ENCODE data around the gene FBXL19.

The FBXL19 gene

DNA sequence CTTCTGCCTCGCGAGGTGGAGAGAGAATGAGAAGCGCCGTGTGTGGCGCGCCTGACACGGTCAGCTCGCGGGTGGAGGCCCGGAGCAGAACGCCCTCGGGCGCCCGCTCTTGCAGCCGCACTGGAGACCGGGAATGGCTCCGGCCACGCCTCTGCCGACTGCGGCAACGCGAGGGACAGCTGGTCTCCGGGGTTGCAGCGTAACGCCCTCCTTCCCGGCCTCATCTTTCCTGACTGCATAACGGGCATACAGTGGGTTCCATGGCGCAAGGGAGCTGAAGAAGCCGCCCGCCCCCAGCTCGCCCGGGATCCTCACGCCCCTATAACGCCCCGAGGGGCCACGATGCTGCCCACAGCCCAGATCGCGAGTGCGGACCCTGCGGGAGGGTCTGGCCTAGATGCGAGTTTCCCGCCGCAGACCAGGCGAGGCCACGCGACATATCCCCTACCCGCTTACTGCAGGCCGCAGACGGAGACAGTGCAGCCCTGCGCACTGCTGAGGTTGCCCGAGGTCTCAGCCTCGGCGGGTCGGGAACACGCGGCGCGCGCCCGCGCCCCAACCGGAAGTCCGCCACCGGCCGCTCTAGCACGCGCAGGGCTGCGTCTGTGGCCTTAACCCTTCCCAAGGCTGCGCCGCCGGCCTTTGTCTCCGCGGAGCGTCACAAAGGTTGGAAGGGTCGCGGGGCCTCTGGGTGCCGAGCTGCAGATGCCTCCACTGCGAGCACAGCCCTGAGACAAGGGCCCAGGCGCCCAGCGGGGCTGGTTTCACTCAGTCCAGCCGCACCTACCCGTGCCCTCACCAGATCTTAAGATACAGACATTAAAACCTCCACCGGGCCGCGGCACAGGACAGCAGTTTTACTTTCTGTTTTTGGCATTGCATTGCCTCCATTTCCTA is 48.3 kb upstream of the FBXL19 start (continued):
- TF ChIP-seq YY2 (tag by site-specific recombination; IDR thresholded peaks at IDR 0.05): peak; percentile 68
- no peak for TF ChIP-seq ZNF174 (tag by site-specific recombination; IDR thresholded peaks at IDR 0.05)
- TF ChIP-seq ZNF843 (tag by site-specific recombination; IDR thresholded peaks at IDR 0.05): peak; percentile 88
- TF ChIP-seq ZSCAN16 (tag by site-specific recombination; IDR thresholded peaks at IDR 0.05): no peak
- peak; percentile 51; the same call in 1 of the 2 replicates for TF ChIP-seq ZNF768 (tag by site-specific recombination; IDR thresholded peaks at IDR 0.05)
- no peak for TF ChIP-seq ZNF175 (tag by site-specific recombination; IDR thresholded peaks at IDR 0.05)
- no peak for TF ChIP-seq ZNF214 (tag by site-specific recombination; IDR thresholded peaks at IDR 0.05; ENCODE audit: borderline replicate concordance)
- 0 out of 2 replicates have a peak, but pooled peaks have one; percentile 36 for TF ChIP-seq IKZF3 (tag by site-specific recombination; IDR thresholded peaks at IDR 0.05)
- TF ChIP-seq PRDM1 (tag by site-specific recombination; IDR thresholded peaks at IDR 0.05): no peak
- TF ChIP-seq ZNF433 (tag by site-specific recombination; IDR thresholded peaks at IDR 0.05; ENCODE audit: low read depth): no peak
- TF ChIP-seq KLF17 (tag by site-specific recombination; IDR thresholded peaks at IDR 0.05): peak; percentile 91; the same call in 1 of the 2 replicates
- no peak for TF ChIP-seq ZNF10 (tag by site-specific recombination; IDR thresholded peaks at IDR 0.05)
- TF ChIP-seq ZNF629 (tag by site-specific recombination; IDR thresholded peaks at IDR 0.05): peak; percentile 90
- TF ChIP-seq BCL11B (tag by site-specific recombination; IDR thresholded peaks at IDR 0.05; ENCODE audit: low read depth): peak; percentile 93
- no peak; the same call in 1 of the 2 replicates for TF ChIP-seq ZNF221 (tag by site-specific recombination; IDR thresholded peaks at IDR 0.05; ENCODE audit: borderline replicate concordance)
- TF ChIP-seq ZNF324 (tag by site-specific recombination; IDR thresholded peaks at IDR 0.05): peak; percentile 96
- TF ChIP-seq ZFP41 (tag by site-specific recombination; IDR thresholded peaks at IDR 0.05; ENCODE audit: borderline replicate concordance): no peak
- no peak for TF ChIP-seq ZFP3 (tag by site-specific recombination; IDR thresholded peaks at IDR 0.05; ENCODE audit: low read depth)
- no peak for TF ChIP-seq ZNF555 (tag by site-specific recombination; conservative IDR thresholded peaks at IDR 0.05)
- TF ChIP-seq, protein P1, sequence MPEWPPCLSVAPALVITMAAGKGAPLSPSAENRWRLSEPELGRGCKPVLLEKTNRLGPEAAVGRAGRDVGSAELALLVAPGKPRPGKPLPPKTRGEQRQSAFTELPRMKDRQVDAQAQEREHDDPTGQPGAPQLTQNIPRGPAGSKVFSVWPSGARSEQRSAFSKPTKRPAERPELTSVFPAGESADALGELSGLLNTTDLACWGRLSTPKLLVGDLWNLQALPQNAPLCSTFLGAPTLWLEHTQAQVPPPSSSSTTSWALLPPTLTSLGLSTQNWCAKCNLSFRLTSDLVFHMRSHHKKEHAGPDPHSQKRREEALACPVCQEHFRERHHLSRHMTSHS (tag by site-specific recombination; IDR thresholded peaks at IDR 0.05): no peak
- peak; percentile 57 for TF ChIP-seq GLIS1 (tag by site-specific recombination; IDR thresholded peaks at IDR 0.05)
- TF ChIP-seq ZNF600 (tag by site-specific recombination; IDR thresholded peaks at IDR 0.05): peak; percentile 100
- TF ChIP-seq, protein P2, sequence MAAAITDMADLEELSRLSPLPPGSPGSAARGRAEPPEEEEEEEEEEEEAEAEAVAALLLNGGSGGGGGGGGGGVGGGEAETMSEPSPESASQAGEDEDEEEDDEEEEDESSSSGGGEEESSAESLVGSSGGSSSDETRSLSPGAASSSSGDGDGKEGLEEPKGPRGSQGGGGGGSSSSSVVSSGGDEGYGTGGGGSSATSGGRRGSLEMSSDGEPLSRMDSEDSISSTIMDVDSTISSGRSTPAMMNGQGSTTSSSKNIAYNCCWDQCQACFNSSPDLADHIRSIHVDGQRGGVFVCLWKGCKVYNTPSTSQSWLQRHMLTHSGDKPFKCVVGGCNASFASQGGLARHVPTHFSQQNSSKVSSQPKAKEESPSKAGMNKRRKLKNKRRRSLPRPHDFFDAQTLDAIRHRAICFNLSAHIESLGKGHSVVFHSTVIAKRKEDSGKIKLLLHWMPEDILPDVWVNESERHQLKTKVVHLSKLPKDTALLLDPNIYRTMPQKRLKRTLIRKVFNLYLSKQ (tag by site-specific recombination; IDR thresholded peaks at IDR 0.05; ENCODE audit: borderline replicate concordance): peak; percentile 14; the same call in 1 of the 2 replicates
- TF ChIP-seq HOXC10 (CRISPR knock-in tag; IDR thresholded peaks at IDR 0.05): peak; percentile 96; the same call in 1 of the 2 replicates
- peak; percentile 45; the same call in 1 of the 2 replicates for TF ChIP-seq SALL2 (tag by site-specific recombination; IDR thresholded peaks at IDR 0.05; ENCODE audit: borderline replicate concordance)
- no peak for TF ChIP-seq RBAK (tag by site-specific recombination; IDR thresholded peaks at IDR 0.05)
- TF ChIP-seq GLIS2 (tag by site-specific recombination; IDR thresholded peaks at IDR 0.05): no peak
- TF ChIP-seq ZNF544 (tag by site-specific recombination; IDR thresholded peaks at IDR 0.05): no peak
- no peak for TF ChIP-seq TCF7L2 (IDR thresholded peaks at IDR 0.05; ENCODE audit: borderline replicate concordance, low read depth, low read length)
- peak; percentile 56 for TF ChIP-seq KLF10 (tag by site-specific recombination; IDR thresholded peaks at IDR 0.05)
- TF ChIP-seq ZBTB26 (tag by site-specific recombination; optimal IDR thresholded peaks at IDR 0.05): peak; percentile 100
- peak; percentile 90 for TF ChIP-seq KLF8 (tag by site-specific recombination; IDR thresholded peaks at IDR 0.05)
- TF ChIP-seq PRDM4 (tag by site-specific recombination; IDR thresholded peaks at IDR 0.05): peak; percentile 49; the same call in 1 of the 2 replicates
- TF ChIP-seq ZNF335 (tag by site-specific recombination; conservative IDR thresholded peaks at IDR 0.05): peak; percentile 93
